ENCODE measurements around the gene IL26.

GRCh38 chr12:68234140-68234539 is 8.5 kb upstream of the IL26 start:
- TF ChIP-seq GATA2 (IDR thresholded peaks at IDR 0.05; ENCODE audit: low read depth, low read length) (no peak), GATA3 (IDR thresholded peaks at IDR 0.05; ENCODE audit: low read depth, low read length) (no peak)
